ENCODE results near the gene PHF12.
"Not testable (repeated sequence)": the region's sequence is repeated elsewhere in the genome, so short reads cannot be mapped to it uniquely, and the experiment has no call there.

PHF12 gene

GRCh38 chr17:28929787-28930186 is 21.5 kb downstream of the PHF12 start:
- DNase-seq (ENCODE audit: low spot score): no peak

GRCh38 chr17:28928061-28928460 is 23.3 kb downstream of the PHF12 start:
- DNase-seq (ENCODE audit: low spot score): no peak

- no peak for DNase-seq (ENCODE audit: low spot score)
Measured at GRCh38 chr17:28926786-28927185, 24.5 kb downstream of the PHF12 start.

- DNase-seq (ENCODE audit: low spot score): no peak
Measured at GRCh38 chr17:28926366-28926765, 25.0 kb downstream of the PHF12 start.

- peak; percentile 85 for DNase-seq (ENCODE audit: low spot score)
Measured at GRCh38 chr17:28925912-28926365, 25.4 kb downstream of the PHF12 start.

GRCh38 chr17:28920201-28920600 is 31.1 kb downstream of the PHF12 start:
- no peak for DNase-seq (ENCODE audit: low spot score)

GRCh38 chr17:28918295-28918694 is 33.0 kb downstream of the PHF12 start:
- no peak for DNase-seq (ENCODE audit: low spot score)

GRCh38 chr17:28917465-28917864 is 33.9 kb downstream of the PHF12 start:
- no peak for DNase-seq (ENCODE audit: low spot score)

- DNase-seq (ENCODE audit: low spot score): no peak
Measured at GRCh38 chr17:28917029-28917428, 34.3 kb downstream of the PHF12 start.

GRCh38 chr17:28916302-28916934 is 34.9 kb downstream of the PHF12 start:
- no peak for DNase-seq (ENCODE audit: low spot score)

- DNase-seq (ENCODE audit: low spot score): no peak
Measured at GRCh38 chr17:28912938-28913333, 38.4 kb downstream of the PHF12 start.

GRCh38 chr17:28912281-28912937 is 38.9 kb downstream of the PHF12 start:
- no peak for DNase-seq (ENCODE audit: low spot score)

GRCh38 chr17:28911411-28912045 is 39.8 kb downstream of the PHF12 start:
- DNase-seq (ENCODE audit: low spot score): no peak

GRCh38 chr17:28910534-28910933 is 40.8 kb downstream of the PHF12 start:
- DNase-seq (ENCODE audit: low spot score): no peak

- no peak for DNase-seq (ENCODE audit: low spot score)
Measured at GRCh38 chr17:28908640-28909167, 42.6 kb downstream of the PHF12 start.

- no peak for DNase-seq (ENCODE audit: low spot score)
Measured at GRCh38 chr17:28907709-28908475, 43.4 kb downstream of the PHF12 start.

- DNase-seq (ENCODE audit: low spot score): no peak
Measured at GRCh38 chr17:28906706-28907438, 44.4 kb downstream of the PHF12 start.

- DNase-seq (ENCODE audit: low spot score): no peak
Measured at GRCh38 chr17:28906276-28906675, 45.0 kb downstream of the PHF12 start.

GRCh38 chr17:28904800-28905199 is 46.5 kb downstream of the PHF12 start:
- no peak for DNase-seq (ENCODE audit: low spot score)

GRCh38 chr17:28903546-28903841 is 47.8 kb downstream of the PHF12 start:
- DNase-seq (ENCODE audit: low spot score): not testable (repeated sequence)

- peak; percentile 96 for DNase-seq (ENCODE audit: low spot score)
Measured at GRCh38 chr17:28902819-28903545, 48.3 kb downstream of the PHF12 start, which contains the start of gene DHRS13. DHRS13 (minus strand) TSS chr17:28903079; CDS start chr17:28902944, 135 bp downstream.

Measured in kidney capillary endothelial cell (primary cell).